ENCODE measurements around the gene TRIM47.

DNA sequence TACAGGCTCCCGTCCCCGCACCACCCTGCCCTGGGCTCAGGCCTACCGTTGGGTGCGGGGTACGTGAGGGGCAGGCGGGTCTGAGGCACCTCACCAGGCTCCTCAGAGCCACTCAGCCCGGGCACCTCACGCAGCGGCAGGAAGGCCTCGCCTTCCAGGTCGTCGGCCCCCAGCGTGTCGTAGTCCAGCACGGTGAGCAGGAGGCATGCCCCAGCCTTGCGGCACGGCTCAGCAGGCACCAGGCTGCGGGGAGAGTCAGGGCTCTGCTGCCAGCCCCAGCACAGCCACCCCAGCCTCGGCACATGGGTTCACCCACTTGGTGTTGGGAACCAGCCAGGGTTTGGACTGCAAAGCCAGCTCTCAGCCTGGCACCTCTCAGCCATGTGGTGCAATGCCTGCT, 49.6 kb downstream of the TRIM47 start:
- TF ChIP-seq POLR2A (IDR thresholded peaks at IDR 0.05; ENCODE audit: extremely low read depth, insufficient read length) (no peak), MYC (IDR thresholded peaks at IDR 0.05; ENCODE audit: low read depth, low read length) (no peak), MAX (IDR thresholded peaks at IDR 0.05; ENCODE audit: low read depth, low read length) (no peak)
- TF ChIP-seq, protein P1, sequence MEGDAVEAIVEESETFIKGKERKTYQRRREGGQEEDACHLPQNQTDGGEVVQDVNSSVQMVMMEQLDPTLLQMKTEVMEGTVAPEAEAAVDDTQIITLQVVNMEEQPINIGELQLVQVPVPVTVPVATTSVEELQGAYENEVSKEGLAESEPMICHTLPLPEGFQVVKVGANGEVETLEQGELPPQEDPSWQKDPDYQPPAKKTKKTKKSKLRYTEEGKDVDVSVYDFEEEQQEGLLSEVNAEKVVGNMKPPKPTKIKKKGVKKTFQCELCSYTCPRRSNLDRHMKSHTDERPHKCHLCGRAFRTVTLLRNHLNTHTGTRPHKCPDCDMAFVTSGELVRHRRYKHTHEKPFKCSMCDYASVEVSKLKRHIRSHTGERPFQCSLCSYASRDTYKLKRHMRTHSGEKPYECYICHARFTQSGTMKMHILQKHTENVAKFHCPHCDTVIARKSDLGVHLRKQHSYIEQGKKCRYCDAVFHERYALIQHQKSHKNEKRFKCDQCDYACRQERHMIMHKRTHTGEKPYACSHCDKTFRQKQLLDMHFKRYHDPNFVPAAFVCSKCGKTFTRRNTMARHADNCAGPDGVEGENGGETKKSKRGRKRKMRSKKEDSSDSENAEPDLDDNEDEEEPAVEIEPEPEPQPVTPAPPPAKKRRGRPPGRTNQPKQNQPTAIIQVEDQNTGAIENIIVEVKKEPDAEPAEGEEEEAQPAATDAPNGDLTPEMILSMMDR (IDR thresholded peaks at IDR 0.05; ENCODE audit: low read depth, low read length) = no peak

Data from NB4 (cell line).